Fibroblast of the aortic adventitia (primary cell): Measurements from ENCODE around the gene S100A4. TPM values are rescaled to one million over a fixed set of nuclear protein-coding genes. Genes with fewer than 3 reads are reported as not detected.

Source experiments
- DNase-seq: peaks from one replicate; pipeline ENCODE4 v3.0.0-alpha.2; 2010; ENCODE audit warnings: low read depth
- H3K4me3 ChIP-seq: 2 replicates; pipeline ENCODE4 v1.5.1; 2011; ENCODE audit warnings: low read depth, mild to moderate bottlenecking, control low read depth, low read length, moderate library complexity
- total RNA-seq: library from RNA; depleted of rRNA; stranded (reverse); fragments of >200 nt; gene quantifications from 2 replicates; pipeline ENCODE4 v1.2.3, GENCODE V29; 2012; ENCODE audit warnings: low replicate concordance
- TF ChIP-seq, protein P1 (sequence below): IDR thresholded peaks from 2 replicates; pipeline ENCODE4 v1.5.1; 2011; ENCODE audit warnings: mild to moderate bottlenecking, low read length, control low read depth, inconsistent platforms; ENCODE audit not compliant: insufficient read depth

The S100A4 gene
- total RNA-seq, 1 donor = 585 TPM

DNA sequence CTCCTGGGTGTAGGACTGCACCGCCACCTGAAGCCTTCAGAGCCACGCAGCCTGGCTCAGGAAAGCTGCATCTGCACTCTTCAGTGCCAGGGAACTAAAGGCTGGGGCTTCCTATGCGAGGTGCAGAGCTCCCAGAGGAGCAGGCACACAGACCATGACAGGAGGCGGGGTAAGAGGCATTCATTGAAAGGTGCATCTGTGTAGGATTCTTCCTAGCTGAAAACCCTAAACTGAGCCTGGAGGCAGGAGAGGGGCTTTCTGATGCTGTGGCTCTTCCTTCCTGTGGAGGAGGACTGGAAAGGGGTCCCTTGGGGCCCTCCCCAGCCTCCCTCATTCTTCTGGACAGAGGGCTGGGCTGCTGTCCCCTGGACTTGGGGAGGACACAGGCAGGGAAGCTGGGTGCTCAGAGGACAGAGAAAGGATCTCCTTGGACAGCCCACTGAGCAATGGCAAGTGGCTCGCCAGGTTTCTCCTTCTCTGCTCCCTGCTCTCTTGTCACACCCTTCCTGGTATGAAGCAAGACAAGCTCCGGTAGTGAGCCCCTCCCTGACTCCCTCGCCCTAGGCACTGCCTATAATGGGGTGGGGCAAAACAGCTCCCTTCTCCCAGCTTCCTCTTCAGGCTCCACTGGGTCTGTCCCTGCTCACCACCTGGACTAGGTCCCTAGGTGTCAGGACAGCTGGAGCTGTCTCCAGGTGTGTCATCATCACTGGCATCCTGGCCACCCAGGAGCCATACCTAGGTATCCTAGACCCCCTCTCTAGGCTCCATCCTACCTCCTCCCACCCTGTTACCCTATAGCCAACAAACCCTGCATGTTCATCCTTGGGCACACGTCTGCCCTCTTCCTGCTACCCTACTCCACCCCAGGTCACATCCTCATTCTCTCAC is 29.9 kb downstream of the S100A4 start:
- no peak overlapping the region for H3K4me3 ChIP-seq
- TF ChIP-seq, protein P1, sequence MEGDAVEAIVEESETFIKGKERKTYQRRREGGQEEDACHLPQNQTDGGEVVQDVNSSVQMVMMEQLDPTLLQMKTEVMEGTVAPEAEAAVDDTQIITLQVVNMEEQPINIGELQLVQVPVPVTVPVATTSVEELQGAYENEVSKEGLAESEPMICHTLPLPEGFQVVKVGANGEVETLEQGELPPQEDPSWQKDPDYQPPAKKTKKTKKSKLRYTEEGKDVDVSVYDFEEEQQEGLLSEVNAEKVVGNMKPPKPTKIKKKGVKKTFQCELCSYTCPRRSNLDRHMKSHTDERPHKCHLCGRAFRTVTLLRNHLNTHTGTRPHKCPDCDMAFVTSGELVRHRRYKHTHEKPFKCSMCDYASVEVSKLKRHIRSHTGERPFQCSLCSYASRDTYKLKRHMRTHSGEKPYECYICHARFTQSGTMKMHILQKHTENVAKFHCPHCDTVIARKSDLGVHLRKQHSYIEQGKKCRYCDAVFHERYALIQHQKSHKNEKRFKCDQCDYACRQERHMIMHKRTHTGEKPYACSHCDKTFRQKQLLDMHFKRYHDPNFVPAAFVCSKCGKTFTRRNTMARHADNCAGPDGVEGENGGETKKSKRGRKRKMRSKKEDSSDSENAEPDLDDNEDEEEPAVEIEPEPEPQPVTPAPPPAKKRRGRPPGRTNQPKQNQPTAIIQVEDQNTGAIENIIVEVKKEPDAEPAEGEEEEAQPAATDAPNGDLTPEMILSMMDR = no peak
- no peak for DNase-seq

DNA sequence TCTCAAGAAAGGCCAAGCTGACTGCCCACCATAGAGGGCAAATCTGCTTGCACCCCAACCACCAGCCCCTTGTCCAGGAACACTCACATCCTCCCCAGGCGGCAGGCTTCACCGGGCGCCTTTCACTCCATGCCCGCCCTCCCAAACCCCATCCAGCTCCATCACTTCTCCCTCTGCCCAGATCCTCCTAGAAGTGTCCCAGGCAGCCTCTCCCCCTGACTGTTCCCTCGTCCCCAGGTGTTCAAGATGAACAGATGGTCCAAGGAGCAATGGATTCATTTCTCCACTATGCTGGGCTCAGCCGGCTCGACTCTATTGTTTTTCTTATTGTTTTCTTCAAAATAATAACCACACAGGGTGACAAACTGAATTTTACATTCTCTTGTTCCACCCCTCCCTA is 31.9 kb downstream of the S100A4 start:
- TF ChIP-seq, protein P1 = no peak
- DNase-seq = no peak

DNA sequence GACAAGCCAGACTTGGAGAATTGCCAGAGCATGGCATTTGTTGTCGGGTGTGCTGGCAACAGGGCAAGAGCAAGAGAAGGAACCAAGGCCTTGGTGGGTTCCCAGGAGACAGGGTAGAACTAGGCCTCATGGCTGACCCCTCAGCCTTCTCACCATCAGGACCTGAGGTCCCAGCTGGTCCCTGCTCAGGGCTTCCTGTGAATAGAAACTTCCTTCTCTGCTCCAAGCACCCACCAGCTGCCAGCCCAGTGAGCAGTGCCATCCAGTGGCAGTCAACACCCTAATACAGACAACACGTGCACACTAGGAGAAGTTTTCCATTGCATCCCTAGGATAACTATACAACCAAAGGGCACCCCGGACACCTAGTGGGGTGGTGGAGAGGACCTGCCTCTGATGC is 32.6 kb downstream of the S100A4 start:
- TF ChIP-seq, protein P1 = no peak
- no peak for DNase-seq
- no peak overlapping the region for H3K4me3 ChIP-seq

More for the DNA sequence above, 31.9 kb downstream of the S100A4 start:
- H3K4me3 ChIP-seq = no peak overlapping the region

DNA sequence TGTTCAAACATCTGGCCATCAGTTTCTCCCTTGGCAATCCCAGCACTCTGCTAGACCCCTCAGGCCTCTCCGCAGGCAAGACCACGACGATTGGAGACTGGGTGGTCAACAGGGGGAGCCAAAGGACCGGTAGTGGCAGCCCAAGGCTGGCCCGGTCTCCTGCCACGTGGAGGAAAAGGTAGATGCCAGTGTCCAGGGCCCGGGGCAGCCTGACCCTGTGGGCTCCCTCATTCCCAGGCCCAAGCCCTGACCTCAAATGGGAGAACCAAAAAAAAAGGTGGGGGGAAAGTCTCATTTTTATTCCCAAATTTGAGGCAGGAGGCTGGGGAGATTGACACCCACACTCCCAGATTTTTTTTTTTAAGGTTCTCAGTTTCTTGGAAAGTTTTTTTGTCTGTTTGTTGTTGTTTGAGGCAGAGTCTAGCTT is 34.6 kb downstream of the S100A4 start:
- no peak overlapping the region for H3K4me3 ChIP-seq
- TF ChIP-seq, protein P1 = peak; percentile 96
- peak; percentile 84 for DNase-seq

DNA sequence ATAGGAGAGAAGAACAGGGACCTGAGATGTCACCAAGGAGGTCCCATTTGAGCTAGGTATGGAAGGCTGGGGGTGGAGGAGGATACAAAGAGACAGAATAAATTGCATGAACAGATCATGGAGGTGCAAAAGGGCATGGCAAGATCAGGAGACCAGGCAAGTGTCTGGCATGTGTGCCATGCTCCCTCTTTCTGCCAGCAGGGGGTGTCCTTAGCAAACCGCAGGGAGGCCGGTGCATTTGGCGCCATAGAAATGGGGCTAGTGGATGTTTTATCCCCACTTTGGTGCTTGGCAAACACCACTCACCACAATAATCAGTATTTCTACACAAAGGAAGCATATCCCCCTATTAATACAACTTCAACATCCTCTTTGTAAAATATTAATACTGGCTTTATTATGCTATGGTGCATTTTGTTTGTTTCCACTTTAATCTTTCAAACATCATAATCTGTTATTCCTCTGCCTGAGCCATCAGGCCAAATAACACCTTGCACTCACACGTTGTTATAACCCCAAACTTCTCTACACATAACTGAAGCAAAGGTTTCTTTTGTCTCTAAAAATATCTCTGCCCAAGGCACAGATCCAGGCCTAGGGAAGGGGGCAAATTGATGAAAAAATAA is 35.8 kb downstream of the S100A4 start:
- TF ChIP-seq, protein P1 = peak; percentile 66
- no peak for DNase-seq
- no peak overlapping the region for H3K4me3 ChIP-seq

DNA sequence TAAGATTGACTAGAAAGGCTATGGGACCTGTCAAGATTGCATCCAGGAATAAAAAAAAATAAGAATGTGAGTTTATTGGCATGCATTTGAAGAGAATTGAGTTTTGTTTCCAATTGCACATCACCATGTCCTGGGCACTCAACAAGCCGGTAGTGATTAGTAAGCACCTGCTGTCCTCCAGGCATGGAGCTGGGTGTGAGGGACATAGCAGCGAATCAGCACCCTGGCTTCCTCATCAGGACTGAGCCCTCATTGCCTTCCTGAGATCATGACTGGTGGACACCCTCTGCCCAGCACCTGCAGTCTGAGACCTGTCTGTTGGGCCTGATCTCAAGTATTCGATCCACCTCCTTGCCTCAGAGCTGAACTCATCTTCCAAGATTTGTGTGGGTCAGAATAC is 36.6 kb downstream of the S100A4 start:
- DNase-seq = no peak
- TF ChIP-seq, protein P1 = no peak
- H3K4me3 ChIP-seq = no peak overlapping the region
